ENCODE results near the gene CRAMP1. TPM values are rescaled to one million over a fixed set of nuclear protein-coding genes. Genes with fewer than 3 reads are reported as not detected.

Gene CRAMP1
- total and polyA plus RNA-seq, 2 of the 8 experiments (the other 6 are each of a cell fraction or from before 2014, with no cell fraction given), result 19.2 to 23.2 TPM

DNA sequence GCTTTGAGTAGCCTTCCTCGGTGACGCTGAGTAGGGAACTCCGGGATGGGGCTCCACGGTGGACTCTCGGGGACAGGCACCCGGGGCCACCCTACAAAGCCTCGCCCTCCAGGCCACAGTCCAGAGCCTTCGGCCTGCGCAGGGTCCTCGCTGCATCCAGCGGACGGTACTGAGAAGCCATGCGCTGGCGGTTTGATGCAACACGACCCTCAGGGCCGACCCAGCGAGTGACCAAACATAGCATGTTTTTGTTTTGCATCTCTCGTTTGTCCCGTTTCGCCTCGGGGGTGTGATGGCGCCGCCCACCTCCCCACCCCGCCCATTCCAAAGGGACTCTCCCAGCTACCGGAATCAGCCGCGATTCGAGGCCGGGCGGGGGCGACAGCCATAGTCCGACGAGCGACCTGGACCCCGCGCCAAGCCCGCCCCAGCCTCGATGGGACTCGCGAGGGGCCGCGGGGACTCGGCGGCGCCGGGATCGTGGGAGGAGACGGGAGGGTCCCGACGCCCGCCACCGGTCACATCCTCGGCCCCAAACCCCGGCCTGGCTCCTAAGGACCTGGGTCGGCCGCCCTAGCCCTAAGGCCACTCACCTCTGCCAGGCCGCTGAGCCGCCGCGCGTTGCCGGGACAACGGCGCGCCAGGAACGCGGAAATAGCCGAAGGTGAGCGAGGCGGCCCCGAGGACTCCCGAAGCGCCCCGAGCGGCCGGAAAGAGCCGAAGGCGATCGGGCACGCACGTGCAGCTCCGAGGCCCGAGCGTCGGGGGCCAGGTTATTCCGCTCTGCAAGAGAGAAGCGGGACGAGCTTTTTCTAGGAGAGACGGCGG lies 1.9 kb upstream of the CRAMP1 start (continued):
- TF ChIP-seq EP300 (IDR thresholded peaks at IDR 0.05; ENCODE audit: borderline replicate concordance in 1 of 2, low read depth in 2 of 2, low read length in 2 of 2) (no peak), YY1 (IDR thresholded peaks at IDR 0.05; ENCODE audit: low read depth, low read length) (no peak), ZNF274 (IDR thresholded peaks at IDR 0.05; ENCODE audit: borderline replicate concordance, extremely low read depth, low read length) (no peak), GABPA (IDR thresholded peaks at IDR 0.05; ENCODE audit: borderline replicate concordance, insufficient read depth, low read length) (no peak), KDM4A (IDR thresholded peaks at IDR 0.05; ENCODE audit: low read depth, low read length, severe bottlenecking) (peak; percentile 82), FOSL1 (IDR thresholded peaks at IDR 0.05; ENCODE audit: insufficient read depth, low read depth, low read length) (no peak), SIN3A (conservative IDR thresholded peaks at IDR 0.05 in 1 of 2, IDR thresholded peaks at IDR 0.05 in 1 of 2; ENCODE audit: low read depth in 1 of 2, low read length in 2 of 2) (peak in 1 of 2 experiments; percentile 88; a peak in 2 of 4 replicates), TBP (IDR thresholded peaks at IDR 0.05; ENCODE audit: low read depth, low read length) (no peak; the same call in 1 of the 2 replicates), POU5F1 (IDR thresholded peaks at IDR 0.05; ENCODE audit: low read depth, low read length) (no peak), HDAC6 (IDR thresholded peaks at IDR 0.05; ENCODE audit: low read depth, low read length) (no peak), NANOG (IDR thresholded peaks at IDR 0.05; ENCODE audit: insufficient read depth, low read depth, low read length, poor library complexity, severe bottlenecking) (no peak), MAFK (IDR thresholded peaks at IDR 0.05; ENCODE audit: low read depth, low read length) (no peak), RXRA (IDR thresholded peaks at IDR 0.05; ENCODE audit: insufficient read depth, low read depth, low read length) (no peak), SP2 (IDR thresholded peaks at IDR 0.05; ENCODE audit: low read length) (no peak), JUN (IDR thresholded peaks at IDR 0.05; ENCODE audit: low read depth, low read length) (no peak), E2F6 (IDR thresholded peaks at IDR 0.05) (peak; percentile 88), RAD21 (IDR thresholded peaks at IDR 0.05 in 1 of 2, conservative IDR thresholded peaks at IDR 0.05 in 1 of 2; ENCODE audit: low read depth in 2 of 2, low read length in 2 of 2) (0 out of 4 replicates have a peak, but pooled peaks of 1 of the 2 experiments have one; percentile 1), KDM1A (IDR thresholded peaks at IDR 0.05; ENCODE audit: borderline replicate concordance, low read length) (no peak), TAF7 (optimal IDR thresholded peaks at IDR 0.05; ENCODE audit: borderline replicate concordance, low read depth, low read length) (no peak), TAF1 (IDR thresholded peaks at IDR 0.05; ENCODE audit: low read depth, low read length) (peak; percentile 39; the same call in 1 of the 2 replicates)
- TF ChIP-seq, protein P1, sequence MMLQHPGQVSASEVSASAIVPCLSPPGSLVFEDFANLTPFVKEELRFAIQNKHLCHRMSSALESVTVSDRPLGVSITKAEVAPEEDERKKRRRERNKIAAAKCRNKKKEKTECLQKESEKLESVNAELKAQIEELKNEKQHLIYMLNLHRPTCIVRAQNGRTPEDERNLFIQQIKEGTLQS (IDR thresholded peaks at IDR 0.05; ENCODE audit: insufficient read depth, low read depth, low read length), result no peak
